PC-3 (cell line): Measurements from ENCODE around the gene NR1D1.
"Not testable (repeated sequence)": the region's sequence is repeated elsewhere in the genome, so short reads cannot be mapped to it uniquely, and the experiment has no call there.

Experiments
- EZH2phosphoT487 ChIP-seq: fragments of 300-600 bp; sonication (generic); IDR thresholded peaks from 2 replicates; pipeline ENCODE4 v1.6.1; 2018; ENCODE audit warnings: mild to moderate bottlenecking, antibody characterized with exemption, low read length, borderline replicate concordance
- TF ChIP-seq, protein P1 (sequence below): fragments of 300-600 bp; sonication (generic); conservative IDR thresholded peaks from 2 replicates; pipeline ENCODE4 v1.5.1; 2017; ENCODE audit warnings: antibody characterized with exemption, low read depth, mild to moderate bottlenecking, low read length

- TF ChIP-seq, protein P1, sequence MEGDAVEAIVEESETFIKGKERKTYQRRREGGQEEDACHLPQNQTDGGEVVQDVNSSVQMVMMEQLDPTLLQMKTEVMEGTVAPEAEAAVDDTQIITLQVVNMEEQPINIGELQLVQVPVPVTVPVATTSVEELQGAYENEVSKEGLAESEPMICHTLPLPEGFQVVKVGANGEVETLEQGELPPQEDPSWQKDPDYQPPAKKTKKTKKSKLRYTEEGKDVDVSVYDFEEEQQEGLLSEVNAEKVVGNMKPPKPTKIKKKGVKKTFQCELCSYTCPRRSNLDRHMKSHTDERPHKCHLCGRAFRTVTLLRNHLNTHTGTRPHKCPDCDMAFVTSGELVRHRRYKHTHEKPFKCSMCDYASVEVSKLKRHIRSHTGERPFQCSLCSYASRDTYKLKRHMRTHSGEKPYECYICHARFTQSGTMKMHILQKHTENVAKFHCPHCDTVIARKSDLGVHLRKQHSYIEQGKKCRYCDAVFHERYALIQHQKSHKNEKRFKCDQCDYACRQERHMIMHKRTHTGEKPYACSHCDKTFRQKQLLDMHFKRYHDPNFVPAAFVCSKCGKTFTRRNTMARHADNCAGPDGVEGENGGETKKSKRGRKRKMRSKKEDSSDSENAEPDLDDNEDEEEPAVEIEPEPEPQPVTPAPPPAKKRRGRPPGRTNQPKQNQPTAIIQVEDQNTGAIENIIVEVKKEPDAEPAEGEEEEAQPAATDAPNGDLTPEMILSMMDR, result not testable (repeated sequence)
- not testable (repeated sequence) for TF ChIP-seq EZH2phosphoT487
These were observed 42.8 kb upstream of the NR1D1 start for GRCh38 chr17:40143166-40143565.
